ENCODE measurements around the gene GPR171.

DNA sequence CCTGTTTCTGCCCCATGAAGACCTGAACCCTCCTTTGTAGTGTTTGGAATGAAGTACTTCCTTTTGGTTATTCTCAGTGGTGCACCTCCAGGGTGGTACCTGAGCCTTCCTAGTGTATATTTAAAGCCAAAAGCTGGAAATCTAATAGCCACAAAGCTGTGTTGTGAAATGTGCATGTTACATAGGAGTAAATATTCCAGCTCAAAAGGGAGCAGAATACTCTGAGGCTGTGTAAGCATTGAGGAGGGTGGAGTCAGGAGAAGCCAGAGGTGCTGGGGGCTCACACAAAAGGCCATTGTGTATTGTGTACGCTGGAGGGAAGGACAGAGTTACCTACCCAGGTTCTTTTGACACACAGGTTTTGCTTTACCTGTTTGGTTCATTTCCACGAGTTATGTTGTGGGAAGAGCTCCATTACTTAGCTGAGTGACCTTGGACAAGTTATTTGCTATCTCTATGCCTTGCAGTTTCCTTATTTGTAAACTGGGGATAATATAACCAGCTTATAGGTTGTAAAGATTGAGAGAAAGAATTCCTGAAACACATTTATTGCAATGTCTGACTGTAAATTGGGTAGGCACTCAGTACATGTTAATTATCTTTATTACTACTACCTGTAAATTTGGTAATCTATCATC is 24.7 kb downstream of the GPR171 start:
- TF ChIP-seq, protein P1, sequence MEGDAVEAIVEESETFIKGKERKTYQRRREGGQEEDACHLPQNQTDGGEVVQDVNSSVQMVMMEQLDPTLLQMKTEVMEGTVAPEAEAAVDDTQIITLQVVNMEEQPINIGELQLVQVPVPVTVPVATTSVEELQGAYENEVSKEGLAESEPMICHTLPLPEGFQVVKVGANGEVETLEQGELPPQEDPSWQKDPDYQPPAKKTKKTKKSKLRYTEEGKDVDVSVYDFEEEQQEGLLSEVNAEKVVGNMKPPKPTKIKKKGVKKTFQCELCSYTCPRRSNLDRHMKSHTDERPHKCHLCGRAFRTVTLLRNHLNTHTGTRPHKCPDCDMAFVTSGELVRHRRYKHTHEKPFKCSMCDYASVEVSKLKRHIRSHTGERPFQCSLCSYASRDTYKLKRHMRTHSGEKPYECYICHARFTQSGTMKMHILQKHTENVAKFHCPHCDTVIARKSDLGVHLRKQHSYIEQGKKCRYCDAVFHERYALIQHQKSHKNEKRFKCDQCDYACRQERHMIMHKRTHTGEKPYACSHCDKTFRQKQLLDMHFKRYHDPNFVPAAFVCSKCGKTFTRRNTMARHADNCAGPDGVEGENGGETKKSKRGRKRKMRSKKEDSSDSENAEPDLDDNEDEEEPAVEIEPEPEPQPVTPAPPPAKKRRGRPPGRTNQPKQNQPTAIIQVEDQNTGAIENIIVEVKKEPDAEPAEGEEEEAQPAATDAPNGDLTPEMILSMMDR (IDR thresholded peaks at IDR 0.05; ENCODE audit: poor library complexity), result no peak
- TF ChIP-seq EZH2 (IDR thresholded peaks at IDR 0.05; ENCODE audit: borderline replicate concordance) (no peak), EZH2phosphoT487 (IDR thresholded peaks at IDR 0.05; ENCODE audit: low read depth, severe bottlenecking, unreplicated experiment) (no peak)
